K562 (cell line): Measurements from ENCODE around the gene KDM2B. TPM values are rescaled to one million over a fixed set of nuclear protein-coding genes. Genes with fewer than 3 reads are reported as not detected.

Experiments used
- ATF1 ChIP-seq, 2 experiments: fragments of 450-650 bp in 1 of 2; IDR thresholded peaks; 2 replicates each; pipeline ENCODE4 v1.6.1; 2016; ENCODE audit warnings: missing compliant biosample characterization in 1 of 2, missing genetic modification characterization in 1 of 2
- BRF1 ChIP-seq: IDR thresholded peaks from 3 replicates; pipeline ENCODE4 v1.6.1; 2011; ENCODE audit warnings: borderline replicate concordance, mild to moderate bottlenecking; ENCODE audit not compliant: insufficient read length; ENCODE audit errors: extremely low read depth
- CREM ChIP-seq: IDR thresholded peaks from 2 replicates; pipeline ENCODE4 v1.6.1; 2014; ENCODE audit warnings: antibody characterized with exemption, low read depth
- EHMT2 ChIP-seq: fragments of 450-650 bp; IDR thresholded peaks from 2 replicates; pipeline ENCODE4 v1.6.1; 2018; ENCODE audit warnings: antibody characterized with exemption
- ELK3 ChIP-seq: fragments of 450-650 bp; formaldehyde crosslinking; IDR thresholded peaks from 2 replicates; pipeline ENCODE4 v1.4.0; 2020; ENCODE audit warnings: mild to moderate bottlenecking
- KDM5B ChIP-seq: fragments of 200-600 bp; sonication (generic); IDR thresholded peaks from 2 replicates; pipeline ENCODE4 v1.6.1; 2012; ENCODE audit warnings: low read depth, mild to moderate bottlenecking, moderate library complexity, low read length, control low read depth, inconsistent platforms; ENCODE audit not compliant: insufficient replicate concordance
- KHSRP ChIP-seq: fragments of 450-650 bp; IDR thresholded peaks from 2 replicates; pipeline ENCODE4 v1.6.1; 2017
- MTA2 ChIP-seq: fragments of 450-650 bp; IDR thresholded peaks from 2 replicates; pipeline ENCODE4 v1.6.1; 2016; ENCODE audit warnings: low read depth
- MTF1 ChIP-seq: fragments of 250-450 bp; sonication (Bioruptor Pico); IDR thresholded peaks from 2 replicates; pipeline ENCODE4 v1.9.0; 2021; ENCODE audit warnings: moderate library complexity, mild to moderate bottlenecking, inconsistent platforms, borderline replicate concordance
- NR1H2 ChIP-seq: sonication (generic); formaldehyde crosslinking; IDR thresholded peaks from 2 replicates; pipeline ENCODE4 v1.4.0; 2020; ENCODE audit warnings: mild to moderate bottlenecking, missing genetic modification reagents
- PCBP1 ChIP-seq: fragments of 200-400 bp; formaldehyde crosslinking; IDR thresholded peaks from 2 replicates; pipeline ENCODE4 v1.6.1; 2018; ENCODE audit warnings: mild to moderate bottlenecking, low read depth, low read length; ENCODE audit not compliant: poor library complexity, severe bottlenecking
- PHF21A ChIP-seq: fragments of 450-650 bp; IDR thresholded peaks from 2 replicates; pipeline ENCODE4 v1.6.1; 2017; ENCODE audit warnings: low read depth, borderline replicate concordance
- SMARCC2 ChIP-seq: fragments of 450-650 bp; IDR thresholded peaks from 2 replicates; pipeline ENCODE4 v1.6.1; 2017; ENCODE audit warnings: antibody characterized with exemption, moderate library complexity, mild to moderate bottlenecking, low read depth
- TCF15 ChIP-seq: fragments of 250-450 bp; sonication (Bioruptor Pico); IDR thresholded peaks from 2 replicates; pipeline ENCODE4 v1.8.0; 2022; ENCODE audit warnings: moderate library complexity, mild to moderate bottlenecking, inconsistent platforms
- WHSC1 ChIP-seq: IDR thresholded peaks from one replicate; pipeline ENCODE4 v1.6.1; 2012; ENCODE audit warnings: low read length, control low read depth, inconsistent platforms
- YY1 ChIP-seq, 3 experiments: IDR thresholded peaks; 2 replicates each; pipeline ENCODE4 v1.6.1; 2011; ENCODE audit warnings: low read length in 2 of 3, mild to moderate bottlenecking in 2 of 3, moderate library complexity in 2 of 3, borderline replicate concordance in 1 of 3, control low read depth in 1 of 3, low read depth in 1 of 3; ENCODE audit not compliant: insufficient read depth in 3 of 3, insufficient replicate concordance in 2 of 3, control insufficient read depth in 1 of 3, insufficient read length in 1 of 3; ENCODE audit errors: extremely low read depth in 1 of 3
- ZC3H11A ChIP-seq: IDR thresholded peaks from 2 replicates; pipeline ENCODE4 v1.6.1; 2012; ENCODE audit warnings: low read depth, low read length, improper control_type of control experiment
- ZFP36 ChIP-seq: fragments of 150-350 bp; IDR thresholded peaks from 2 replicates; pipeline ENCODE4 v1.6.1; 2018; ENCODE audit warnings: low read length, low read depth; ENCODE audit not compliant: partially characterized antibody
- ZNF398 ChIP-seq: fragments of 250-450 bp; sonication (Bioruptor Pico); IDR thresholded peaks from 2 replicates; pipeline ENCODE4 v1.8.0; 2021; ENCODE audit warnings: moderate library complexity, mild to moderate bottlenecking, inconsistent platforms
- ZNF511 ChIP-seq: sonication (generic); formaldehyde crosslinking; IDR thresholded peaks from 2 replicates; pipeline ENCODE4 v1.8.0; 2022; ENCODE audit warnings: mild to moderate bottlenecking, missing genetic modification reagents
- ZNF584 ChIP-seq: fragments of 200-800 bp; sonication (Bioruptor generic); IDR thresholded peaks from 2 replicates; pipeline ENCODE4 v1.6.1; 2016; ENCODE audit warnings: low read depth, mild to moderate bottlenecking, missing genetic modification characterization, missing compliant biosample characterization
- ZNF830 ChIP-seq: fragments of 250-450 bp; sonication (Bioruptor Pico); IDR thresholded peaks from 2 replicates; pipeline ENCODE4 v1.5.0; 2021; ENCODE audit warnings: mild to moderate bottlenecking
- polyA plus RNA-seq, 8 experiments: library from polyadenylated mRNA; depleted of rRNA in 4 of 8; stranded (reverse) in 5 of 8; unstranded in 3 of 8; fragments of >200 nt; fragmentation: Nextera tagmentation in 2 of 8; fragmentation: Illumina TruSeq in 1 of 8; extraction: Ambion mirVana in 2 of 8; extraction: Trizol in 1 of 8; gene quantifications; 2 replicates each; pipeline versions ENCODE4 v1.2.1 to v1.2.3, GENCODE V29; 2011 to 2014; ENCODE audit warnings: inconsistent platforms in 1 of 8, missing spikeins in 1 of 8
- total RNA-seq, 7 experiments: library from RNA; depleted of rRNA in 6 of 7; stranded (reverse); fragments of >200 nt in 6 of 7; fragmentation: Illumina TruSeq in 2 of 7; extraction: Trizol in 2 of 7; gene quantifications; 2 replicates each; pipeline versions ENCODE4 v1.2.1 to v1.2.3, GENCODE V29; 2011 to 2021; ENCODE audit warnings: low replicate concordance in 1 of 7
- TF ChIP-seq, protein P1 (sequence below): sonication (generic); formaldehyde crosslinking; IDR thresholded peaks from 2 replicates; pipeline ENCODE4 v1.5.0; 2020; ENCODE audit warnings: missing genetic modification reagents

Gene KDM2B
- total and polyA plus RNA-seq, 9 of the 15 experiments (the other 6 are each of a cell fraction or from before 2014, with no cell fraction given): 7.4 to 50.5 (median 22.5) TPM

- TF ChIP-seq WHSC1 (no peak), ELK3 (CRISPR knock-in tag) (no peak), KDM5B (no peak), ZC3H11A (no peak), YY1 (IDR thresholded peaks at IDR 0.05; ENCODE audit: borderline replicate concordance in 1 of 3, control insufficient read depth in 1 of 3, extremely low read depth in 1 of 3, insufficient read depth in 3 of 3, insufficient read length in 1 of 3, insufficient replicate concordance in 2 of 3, low read depth in 1 of 3, low read length in 2 of 3) (peak in 2 of 3 experiments; percentile 74 to 90), TCF15 (CRISPR knock-in tag) (no peak), EHMT2 (no peak), ZNF398 (CRISPR knock-in tag) (no peak), BRF1 (no peak), ATF1 (CRISPR knock-in tag; IDR thresholded peaks at IDR 0.05) (no peak), ATF1 (tag; IDR thresholded peaks at IDR 0.05) (peak; percentile 77), ZFP36 (no peak), NR1H2 (no peak), KHSRP (no peak), ZNF511 (CRISPR knock-in tag) (no peak), SMARCC2 (no peak), CREM (peak; percentile 93), ZNF584 (no peak), MTA2 (no peak), ZNF830 (CRISPR knock-in tag) (no peak), PCBP1 (no peak), PHF21A (no peak), MTF1 (no peak)
- TF ChIP-seq, protein P1, sequence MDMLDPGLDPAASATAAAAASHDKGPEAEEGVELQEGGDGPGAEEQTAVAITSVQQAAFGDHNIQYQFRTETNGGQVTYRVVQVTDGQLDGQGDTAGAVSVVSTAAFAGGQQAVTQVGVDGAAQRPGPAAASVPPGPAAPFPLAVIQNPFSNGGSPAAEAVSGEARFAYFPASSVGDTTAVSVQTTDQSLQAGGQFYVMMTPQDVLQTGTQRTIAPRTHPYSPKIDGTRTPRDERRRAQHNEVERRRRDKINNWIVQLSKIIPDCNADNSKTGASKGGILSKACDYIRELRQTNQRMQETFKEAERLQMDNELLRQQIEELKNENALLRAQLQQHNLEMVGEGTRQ (CRISPR knock-in tag): peak; percentile 51; the same call in 1 of the 2 replicates
Measured at GRCh38 chr12:121579981-121580868, 598 bp downstream of the KDM2B start (continued).
